ENCODE results near the gene PHIP. TPM values are rescaled to one million over a fixed set of nuclear protein-coding genes. Genes with fewer than 3 reads are reported as not detected.

The PHIP gene
- total RNA-seq, 6 donors from 2014 or later, result 19.3 to 74.7 (median 25.8) TPM

GRCh38 chr6:79040083-79040482 lies 38.0 kb downstream of the PHIP start:
- DNase-seq (no peak), ATAC-seq (ENCODE audit: low FRiP score in 2 of 2) (no peak)
- H3K27me3 ChIP-seq, result no peaks in the 10 kb centered on the region
- TF ChIP-seq EP300 (IDR thresholded peaks at IDR 0.05) (no peak), CTCF (IDR thresholded peaks at IDR 0.05) (no peak), POLR2AphosphoS5 (IDR thresholded peaks at IDR 0.05) (no peak), POLR2A (IDR thresholded peaks at IDR 0.05) (no peak)
- no peak overlapping the region for H3K4me3 ChIP-seq
- no peaks in the 10 kb centered on the region for H3K9me3 ChIP-seq
- no peak overlapping the region for H3K27ac ChIP-seq
- H3K36me3 ChIP-seq, result peaks cover 0 to 31% (median 0%) of the 10 kb centered on the region in 4 donors
- H3K4me1 ChIP-seq, result no peaks in the 10 kb centered on the region

- no peak overlapping the region for H3K27ac ChIP-seq
- no peaks in the 10 kb centered on the region for H3K9me3 ChIP-seq
- no peaks in the 10 kb centered on the region for H3K4me1 ChIP-seq
- no peak overlapping the region for H3K4me3 ChIP-seq
- TF ChIP-seq POLR2AphosphoS5 (IDR thresholded peaks at IDR 0.05), result no peak
- TF ChIP-seq CTCF (IDR thresholded peaks at IDR 0.05), result no peak
- no peak for TF ChIP-seq POLR2A (IDR thresholded peaks at IDR 0.05)
- TF ChIP-seq EP300 (IDR thresholded peaks at IDR 0.05), result no peak
- ATAC-seq (ENCODE audit: low FRiP score in 2 of 2) (no peak), DNase-seq (no peak)
- no peaks in the 10 kb centered on the region for H3K27me3 ChIP-seq
- peaks cover 0 to 31% (median 0%) of the 10 kb centered on the region in 4 donors for H3K36me3 ChIP-seq
These were observed 40.0 kb downstream of the PHIP start for GRCh38 chr6:79038061-79038460.

GRCh38 chr6:79034865-79035264 lies 43.2 kb downstream of the PHIP start:
- H3K4me3 ChIP-seq, result no peak overlapping the region
- H3K9me3 ChIP-seq, result no peaks in the 10 kb centered on the region
- H3K4me1 ChIP-seq, result peaks cover 3 to 13% (median 9%) of the 10 kb centered on the region in 4 donors
- no peak for DNase-seq
- no peak for ATAC-seq (ENCODE audit: low FRiP score in 2 of 2)
- TF ChIP-seq CTCF (IDR thresholded peaks at IDR 0.05) (no peak), POLR2A (IDR thresholded peaks at IDR 0.05) (no peak), POLR2AphosphoS5 (IDR thresholded peaks at IDR 0.05) (no peak), EP300 (IDR thresholded peaks at IDR 0.05) (no peak)
- peaks cover 0 to 12% (median 0%) of the 10 kb centered on the region in 4 donors for H3K36me3 ChIP-seq
- no peaks in the 10 kb centered on the region for H3K27me3 ChIP-seq
- WGBS, 2 donors, result 85 to 91% methylated on average over 2 of the region's 2 CpGs
- no peak overlapping the region for H3K27ac ChIP-seq

GRCh38 chr6:79033279-79033678 lies 44.8 kb downstream of the PHIP start:
- TF ChIP-seq CTCF (IDR thresholded peaks at IDR 0.05) (no peak), POLR2A (IDR thresholded peaks at IDR 0.05) (no peak), EP300 (IDR thresholded peaks at IDR 0.05) (no peak), POLR2AphosphoS5 (IDR thresholded peaks at IDR 0.05) (no peak)
- Histone ChIP-seq H3K4me3 (no peak overlapping the region), H3K27ac (no peak overlapping the region), H3K36me3 (peaks cover 0 to 2% (median 0%) of the 10 kb centered on the region in 4 donors), H3K4me1 (peaks cover 3 to 13% (median 9%) of the 10 kb centered on the region in 4 donors), H3K27me3 (no peaks in the 10 kb centered on the region), H3K9me3 (no peaks in the 10 kb centered on the region)
- 98% methylated on average over 3 of the region's 3 CpGs for WGBS, 2 donors
- DNase-seq (no peak), ATAC-seq (ENCODE audit: low FRiP score in 2 of 2) (no peak)

GRCh38 chr6:79031821-79032590 lies 46.0 kb downstream of the PHIP start:
- Histone ChIP-seq H3K36me3 (no peaks in the 10 kb centered on the region), H3K27ac (no peak overlapping the region), H3K9me3 (no peaks in the 10 kb centered on the region), H3K27me3 (no peaks in the 10 kb centered on the region), H3K4me3 (no peak overlapping the region), H3K4me1 (peaks cover 3 to 13% (median 9%) of the 10 kb centered on the region in 4 donors)
- no peak for DNase-seq
- no peak for ATAC-seq (ENCODE audit: low FRiP score in 2 of 2)
- 40 to 57% methylated on average over 3 of the region's 3 CpGs for WGBS, 2 donors
- TF ChIP-seq POLR2A (IDR thresholded peaks at IDR 0.05), result no peak

Data from upper lobe of left lung (tissue), 6 donors.